Lower leg skin (tissue), 3 donors: ENCODE results near the gene TMEM256.

Source experiments
- POLR2A ChIP-seq, 2 donors: fragments of 450-650 bp; IDR thresholded peaks; one replicate each; pipeline ENCODE4 v1.6.1; 2016 to 2017; ENCODE audit warnings: antibody characterized with exemption in 2 of 2, mild to moderate bottlenecking in 1 of 2, moderate library complexity in 1 of 2
- TF ChIP-seq, protein P1 (sequence below), 3 donors: fragments of 450-650 bp; IDR thresholded peaks; one replicate each; pipeline ENCODE4 v1.5.1; 2016; ENCODE audit warnings: antibody characterized with exemption in 3 of 3, mild to moderate bottlenecking in 3 of 3, moderate library complexity in 2 of 3

DNA sequence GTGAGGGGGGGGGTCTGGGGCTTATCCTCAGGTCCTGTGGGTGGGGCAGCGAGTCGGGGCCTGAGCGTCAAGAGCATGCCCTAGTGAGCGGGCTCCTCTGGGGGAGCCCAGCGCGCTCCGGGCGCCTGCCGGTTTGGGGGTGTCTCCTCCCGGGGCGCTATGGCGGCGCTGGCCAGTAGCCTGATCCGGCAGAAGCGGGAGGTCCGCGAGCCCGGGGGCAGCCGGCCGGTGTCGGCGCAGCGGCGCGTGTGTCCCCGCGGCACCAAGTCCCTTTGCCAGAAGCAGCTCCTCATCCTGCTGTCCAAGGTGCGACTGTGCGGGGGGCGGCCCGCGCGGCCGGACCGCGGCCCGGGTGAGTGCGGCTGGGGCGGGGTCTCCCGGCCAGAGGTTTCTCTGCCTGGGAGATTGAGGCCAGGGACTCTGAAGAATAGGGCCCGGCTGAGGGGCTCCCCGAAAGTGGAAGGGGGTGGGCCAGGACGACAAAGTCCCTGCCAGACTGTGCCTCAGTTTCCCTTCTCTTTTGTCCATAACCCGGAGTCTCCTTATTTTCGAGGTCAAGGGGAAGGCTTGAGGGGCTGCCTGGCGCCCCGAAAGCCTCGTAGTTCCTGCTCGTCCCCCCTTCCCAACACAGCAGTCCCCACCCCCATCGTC is 35.7 kb upstream of the TMEM256 start, which contains the start of gene FGF11:
- TF ChIP-seq, protein P1, sequence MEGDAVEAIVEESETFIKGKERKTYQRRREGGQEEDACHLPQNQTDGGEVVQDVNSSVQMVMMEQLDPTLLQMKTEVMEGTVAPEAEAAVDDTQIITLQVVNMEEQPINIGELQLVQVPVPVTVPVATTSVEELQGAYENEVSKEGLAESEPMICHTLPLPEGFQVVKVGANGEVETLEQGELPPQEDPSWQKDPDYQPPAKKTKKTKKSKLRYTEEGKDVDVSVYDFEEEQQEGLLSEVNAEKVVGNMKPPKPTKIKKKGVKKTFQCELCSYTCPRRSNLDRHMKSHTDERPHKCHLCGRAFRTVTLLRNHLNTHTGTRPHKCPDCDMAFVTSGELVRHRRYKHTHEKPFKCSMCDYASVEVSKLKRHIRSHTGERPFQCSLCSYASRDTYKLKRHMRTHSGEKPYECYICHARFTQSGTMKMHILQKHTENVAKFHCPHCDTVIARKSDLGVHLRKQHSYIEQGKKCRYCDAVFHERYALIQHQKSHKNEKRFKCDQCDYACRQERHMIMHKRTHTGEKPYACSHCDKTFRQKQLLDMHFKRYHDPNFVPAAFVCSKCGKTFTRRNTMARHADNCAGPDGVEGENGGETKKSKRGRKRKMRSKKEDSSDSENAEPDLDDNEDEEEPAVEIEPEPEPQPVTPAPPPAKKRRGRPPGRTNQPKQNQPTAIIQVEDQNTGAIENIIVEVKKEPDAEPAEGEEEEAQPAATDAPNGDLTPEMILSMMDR (IDR thresholded peaks at IDR 0.05): no peak
- TF ChIP-seq POLR2A (IDR thresholded peaks at IDR 0.05): no peak
